Lung (tissue), 12 donors: ENCODE results near the gene NRIP1. TPM values are rescaled to one million over a fixed set of nuclear protein-coding genes. Genes with fewer than 3 reads are reported as not detected.
A peak's percentile ranks its signal among the peaks of the same experiment; 100 is the strongest.

Experiments used
- ATAC-seq: fragments of 200-7000 bp; cut with Tn5 transposase; one replicate; pipeline ENCODE4 v1.9.1; 2020; ENCODE audit warnings: moderate number of reproducible peaks; ENCODE audit not compliant: insufficient read depth, low FRiP score
- DNase-seq, 3 donors: peaks; one replicate each; pipeline ENCODE4 v3.0.0-alpha.2; 2013 to 2017
- H3K27ac ChIP-seq, 2 donors: one replicate each; pipeline ENCODE4 v1.5.1; 2013; ENCODE audit warnings: mild to moderate bottlenecking in 2 of 2, moderate library complexity in 2 of 2, control low read depth in 1 of 2, inconsistent platforms in 1 of 2, low read depth in 1 of 2, low read length in 1 of 2
- H3K27me3 ChIP-seq, 3 donors: one replicate each; pipeline ENCODE4 v1.5.1; 2013; ENCODE audit warnings: low read length in 2 of 3; ENCODE audit not compliant: control insufficient read depth in 3 of 3, insufficient read depth in 3 of 3
- H3K36me3 ChIP-seq, 4 donors: one replicate each; pipeline ENCODE4 v1.5.1; 2013; ENCODE audit warnings: low read length in 4 of 4, mild to moderate bottlenecking in 1 of 4, moderate library complexity in 1 of 4; ENCODE audit not compliant: control insufficient read depth in 4 of 4, insufficient read depth in 4 of 4
- H3K4me1 ChIP-seq, 5 donors: one replicate each; pipeline ENCODE4 v1.5.1; 2013; ENCODE audit warnings: low read length in 5 of 5, mild to moderate bottlenecking in 2 of 5, moderate library complexity in 1 of 5; ENCODE audit not compliant: control insufficient read depth in 5 of 5, insufficient read depth in 5 of 5
- H3K4me3 ChIP-seq: one replicate; pipeline ENCODE4 v1.5.1; 2013; ENCODE audit warnings: mild to moderate bottlenecking, control low read depth, moderate library complexity
- H3K9ac ChIP-seq, 2 donors: one replicate each; pipeline ENCODE4 v1.5.1; 2013; ENCODE audit warnings: low read length in 2 of 2, control low read depth in 1 of 2; ENCODE audit not compliant: insufficient read depth in 1 of 2
- H3K9me3 ChIP-seq, 4 donors: one replicate each; pipeline ENCODE4 v1.5.1; 2013; ENCODE audit warnings: low read length in 3 of 4, mild to moderate bottlenecking in 1 of 4, moderate library complexity in 1 of 4; ENCODE audit not compliant: control insufficient read depth in 4 of 4, insufficient read depth in 3 of 4
- CTCF ChIP-seq: IDR thresholded peaks from 2 replicates; pipeline ENCODE4 v1.5.1; 2012; ENCODE audit warnings: mild to moderate bottlenecking; ENCODE audit errors: control extremely low read depth, extremely low read depth
- whole genome bisulfite sequencing, 2 donors: extraction: QIAGEN DNeasy Blood & Tissue Kit; methylation state at CpG; one replicate each; pipeline ENCODE4 v1.1.7; 2013; 5-methylcytosine and 5-hydroxymethylcytosine counted together
- polyA plus RNA-seq, 2 donors: library from polyadenylated mRNA; stranded (reverse); fragments of 200-250 nt; gene quantifications; one replicate each; pipeline ENCODE4 v1.2.1, GENCODE V29; 2013
- total RNA-seq, 2 donors: library from RNA; depleted of rRNA in 1 of 2; stranded (reverse); fragments of >200 nt in 1 of 2; gene quantifications; one replicate each; pipeline ENCODE4 v1.2.1, GENCODE V29; 2014 to 2021
- donor health status: control.
- donor health status: control.
- donor health status: Bipolar disorder and iron deficiency.
- donor health status: healthy.
- donor health status: DM: yes; HTN: yes; CAD: no.

The NRIP1 gene
- total and polyA plus RNA-seq, 4 donors, result 5.9 to 35.5 (median 18.3) TPM

GRCh38 chr21:15076730-15077129 is 11.9 kb upstream of the NRIP1 start:
- H3K36me3 ChIP-seq, result no peaks in the 10 kb centered on the region
- no peak for ATAC-seq
- H3K4me1 ChIP-seq, result no peaks in the 10 kb centered on the region
- no peaks in the 10 kb centered on the region for H3K27me3 ChIP-seq
- no peak for TF ChIP-seq CTCF
- no peak overlapping the region for H3K27ac ChIP-seq
- H3K9me3 ChIP-seq, result no peaks in the 10 kb centered on the region
- WGBS, 2 donors, result 89 to 96% methylated on average over 2 of the region's 2 CpGs
- H3K9ac ChIP-seq, result no peak overlapping the region
- H3K4me3 ChIP-seq, result no peak overlapping the region
- no peak for DNase-seq

- ATAC-seq, result no peak
- Histone ChIP-seq H3K27me3 (no peaks in the 10 kb centered on the region), H3K36me3 (no peaks in the 10 kb centered on the region), H3K4me3 (no peak overlapping the region), H3K9ac (no peak overlapping the region), H3K9me3 (no peaks in the 10 kb centered on the region), H3K27ac (no peak overlapping the region), H3K4me1 (peaks cover 0 to 3% (median 0%) of the 10 kb centered on the region in 5 donors)
- WGBS, 2 donors, result 91 to 97% methylated on average over 6 of the region's 6 CpGs
- TF ChIP-seq CTCF, result no peak
- no peak for DNase-seq
Observed at GRCh38 chr21:15071009-15071408, 6.2 kb upstream of the NRIP1 start.

GRCh38 chr21:15066123-15066575 is 1.3 kb upstream of the NRIP1 start:
- Histone ChIP-seq H3K36me3 (no peaks in the 10 kb centered on the region), H3K27me3 (no peaks in the 10 kb centered on the region), H3K4me3 (peak overlapping the region; percentile 60), H3K4me1 (peaks cover 0 to 22% (median 6%) of the 10 kb centered on the region in 5 donors), H3K9ac (peak overlapping the region; percentile 74 to 96), H3K9me3 (no peaks in the 10 kb centered on the region), H3K27ac (peak overlapping the region in 1 of 2 donors; percentile 99)
- no peak for TF ChIP-seq CTCF
- 0 to 2% methylated on average over 8 of the region's 8 CpGs for WGBS, 2 donors
- ATAC-seq (no peak), DNase-seq (peak in 1 of 3 donors; percentile 48)
